IPS-11a (cell line): ENCODE results near the gene RPL37A.
A peak's percentile ranks its signal among the peaks of the same experiment; 100 is the strongest.

Experiments
- H3K4me3 ChIP-seq: one replicate; pipeline ENCODE4 v1.5.1; 2013; ENCODE audit warnings: low read depth, low read length, control low read depth

Gene RPL37A

GRCh38 chr2:216486708-216487107 is 11.9 kb upstream of the RPL37A start:
- H3K4me3 ChIP-seq: no peak overlapping the region

- H3K4me3 ChIP-seq: no peak overlapping the region
Observed at GRCh38 chr2:216490061-216490460, 8.6 kb upstream of the RPL37A start.

DNA sequence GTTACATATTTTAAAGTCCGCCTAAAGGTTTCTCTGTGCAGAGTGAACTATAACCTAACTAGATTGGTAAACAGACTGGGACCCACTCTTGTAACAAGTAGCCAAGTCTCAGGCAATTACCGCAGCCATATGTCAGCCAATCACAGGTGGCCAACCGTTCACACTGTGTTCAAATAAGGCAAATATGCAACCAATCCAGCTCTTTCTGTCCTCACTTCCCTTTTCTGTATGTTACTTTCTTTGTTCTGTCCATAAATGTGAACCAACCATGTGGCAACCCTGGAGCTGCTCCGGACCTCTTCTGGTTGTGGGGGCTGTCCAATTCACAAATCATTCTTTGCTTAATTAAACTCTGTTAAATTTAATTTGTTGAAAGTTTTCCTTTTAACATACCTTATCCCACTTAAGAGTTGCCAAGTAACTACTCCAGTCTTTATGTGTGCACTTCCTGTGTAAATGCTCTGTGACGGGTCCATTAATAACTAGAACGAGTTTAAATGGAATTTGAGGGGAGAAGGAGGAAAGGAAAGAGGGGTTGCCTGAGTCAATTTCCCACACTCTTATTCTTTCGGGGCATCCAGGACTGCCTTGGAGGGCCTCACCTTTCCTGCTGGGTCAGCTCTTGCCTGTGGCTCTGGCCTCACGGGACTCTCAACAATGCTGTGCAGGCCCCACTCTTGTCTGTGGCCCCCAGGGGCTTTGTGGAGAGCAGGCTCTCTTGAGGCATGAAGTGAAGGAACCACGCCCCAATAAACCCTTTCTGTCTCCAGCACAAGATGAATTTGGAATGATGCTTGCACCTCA is 6.6 kb upstream of the RPL37A start:
- no peak overlapping the region for H3K4me3 ChIP-seq

- no peak overlapping the region for H3K4me3 ChIP-seq
Observed at GRCh38 chr2:216492597-216493333, 5.9 kb upstream of the RPL37A start.

DNA sequence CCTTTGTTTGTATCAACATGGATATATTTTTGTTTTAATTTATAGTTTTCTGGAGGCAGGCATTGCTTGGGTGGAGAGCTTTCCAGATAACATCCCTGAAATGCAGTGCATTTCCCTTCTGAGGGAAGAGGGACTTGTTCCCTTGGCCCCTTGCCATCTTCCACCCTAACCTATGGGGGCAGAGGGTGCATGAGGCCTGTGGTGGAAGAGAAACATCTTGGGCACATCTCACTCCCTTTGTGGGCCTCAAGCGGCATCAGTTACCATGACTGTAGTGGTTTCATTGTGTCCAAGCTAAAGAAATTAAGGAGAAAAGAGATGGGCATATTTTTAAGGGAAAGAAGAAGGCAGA is 5.3 kb upstream of the RPL37A start:
- no peak overlapping the region for H3K4me3 ChIP-seq

DNA sequence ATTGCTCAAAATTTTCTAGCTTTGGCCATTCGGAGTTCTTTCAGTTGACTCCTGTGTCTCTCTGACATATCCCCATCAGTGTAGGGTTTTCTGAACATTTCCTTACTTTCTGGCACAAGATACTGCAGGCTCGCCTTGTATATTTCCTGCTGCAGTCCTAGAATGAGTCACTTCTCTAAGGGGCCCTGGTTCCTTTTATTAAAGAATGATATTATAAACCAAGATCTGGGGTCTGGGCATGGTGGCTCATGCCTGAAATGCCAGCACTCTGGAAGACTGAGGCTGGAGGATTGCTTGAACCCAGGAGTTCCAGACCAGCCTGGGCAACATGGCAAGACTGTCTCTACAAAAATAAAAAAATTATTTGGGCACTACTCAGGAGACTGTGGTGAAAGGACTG is 3.0 kb upstream of the RPL37A start:
- no peak overlapping the region for H3K4me3 ChIP-seq

DNA sequence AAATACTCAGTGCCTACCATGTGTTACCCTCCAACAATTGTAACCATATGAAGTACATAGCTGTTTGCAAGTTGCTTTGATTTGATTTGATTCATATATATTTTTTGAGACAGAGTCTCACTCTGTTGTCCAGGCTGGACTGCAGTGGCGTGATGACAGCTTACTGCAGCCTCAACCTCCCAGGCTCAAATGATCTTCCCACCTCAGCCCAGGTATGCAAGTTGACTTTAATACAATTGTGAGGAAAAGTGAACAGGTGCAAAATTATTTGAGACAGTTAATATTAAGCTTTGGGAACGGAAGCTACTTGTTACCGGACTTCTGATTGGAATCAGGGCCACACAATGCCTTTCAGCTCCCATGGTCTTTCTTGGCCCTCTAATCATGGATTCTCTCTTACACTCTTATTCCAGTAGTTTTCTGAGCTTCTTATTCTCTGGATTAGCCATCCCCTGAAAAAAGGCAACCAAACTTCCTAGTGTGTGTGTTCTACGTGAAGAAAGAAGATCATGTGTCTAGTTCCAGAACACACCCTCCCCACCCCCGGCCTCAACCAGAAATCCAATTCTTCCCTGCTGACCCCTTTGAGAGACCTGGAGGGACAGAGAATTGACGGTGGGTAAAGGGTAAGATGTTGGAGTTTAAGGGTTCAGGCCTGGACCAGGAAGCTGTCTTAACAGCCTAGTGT is 1.1 kb upstream of the RPL37A start:
- peak overlapping the region; percentile 97 for H3K4me3 ChIP-seq

DNA sequence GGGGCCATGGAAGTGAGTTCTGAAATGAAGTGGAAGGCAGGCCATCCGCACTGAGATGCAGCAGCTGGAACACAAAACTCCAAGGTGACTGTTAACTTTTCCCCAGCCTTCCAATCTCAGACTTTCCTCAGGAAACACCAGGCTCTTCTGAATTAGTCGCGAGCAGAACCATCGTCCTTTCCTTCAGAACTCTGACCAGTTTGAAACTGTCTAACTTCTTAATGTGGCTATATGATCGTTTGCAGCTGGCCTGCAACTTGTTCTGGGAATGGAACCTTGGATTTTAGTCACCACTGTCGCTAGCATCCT is 620 bp upstream of the RPL37A start:
- H3K4me3 ChIP-seq: peak overlapping the region; percentile 97

GRCh38 chr2:216499641-216500218 is 1.1 kb downstream of the RPL37A start:
- peak overlapping the region; percentile 97 for H3K4me3 ChIP-seq

DNA sequence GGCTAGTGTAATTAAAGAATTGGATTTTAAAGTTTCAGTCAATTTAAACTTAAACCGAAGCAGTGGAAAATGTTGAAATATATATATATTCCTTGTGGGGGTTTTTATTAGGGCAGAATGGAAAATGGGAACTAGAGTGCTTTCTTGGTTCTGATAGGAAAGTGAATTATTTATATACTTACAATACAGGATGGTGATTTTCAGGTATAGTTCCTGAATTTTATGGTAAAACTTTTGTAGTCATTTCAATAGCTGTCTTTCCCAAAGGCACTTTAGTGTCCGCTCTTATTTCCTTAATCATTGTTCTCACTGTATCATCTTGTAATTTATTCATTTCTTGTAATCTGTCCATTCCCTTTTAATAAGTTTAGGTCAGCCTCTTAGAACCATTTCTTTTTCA is 1.9 kb downstream of the RPL37A start:
- H3K4me3 ChIP-seq: peak overlapping the region; percentile 97

- no peak overlapping the region for H3K4me3 ChIP-seq
Observed at GRCh38 chr2:216501854-216502253, 3.2 kb downstream of the RPL37A start.

DNA sequence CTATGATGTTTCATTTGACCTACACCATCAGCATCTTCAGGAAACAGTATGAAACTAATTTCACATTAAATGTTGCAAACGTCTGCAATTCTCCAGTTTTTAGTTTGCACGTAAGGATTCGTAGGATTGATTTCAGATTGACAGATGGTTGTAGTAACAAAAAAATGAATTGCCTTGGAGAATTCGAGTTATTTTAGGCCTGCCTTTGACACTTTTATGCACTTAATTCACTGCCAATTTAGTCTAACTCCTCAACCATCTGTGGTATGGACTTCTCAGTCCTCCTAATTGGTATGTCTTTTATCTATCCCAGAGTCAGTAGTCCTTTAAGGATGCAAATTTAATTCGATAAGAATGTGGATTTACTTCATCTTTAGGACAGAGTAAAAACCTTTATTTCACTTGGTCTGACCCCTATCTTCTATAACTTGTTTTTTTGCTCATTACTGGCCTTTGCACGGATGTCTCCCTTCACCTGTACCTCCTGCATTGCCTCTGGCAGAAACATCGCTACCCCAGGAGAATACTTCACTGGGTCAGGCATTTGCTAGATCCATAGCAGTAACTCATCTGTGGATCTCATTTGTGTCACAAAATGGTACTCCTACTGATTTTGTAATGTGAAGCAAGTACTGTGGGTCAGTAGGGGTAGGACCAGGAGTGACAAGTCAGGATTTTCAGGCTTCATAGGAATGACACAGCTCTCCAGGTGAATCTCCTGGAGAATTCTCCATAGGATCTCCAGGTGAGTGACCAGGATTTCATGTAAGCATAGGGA is 3.9 kb downstream of the RPL37A start:
- no peak overlapping the region for H3K4me3 ChIP-seq

DNA sequence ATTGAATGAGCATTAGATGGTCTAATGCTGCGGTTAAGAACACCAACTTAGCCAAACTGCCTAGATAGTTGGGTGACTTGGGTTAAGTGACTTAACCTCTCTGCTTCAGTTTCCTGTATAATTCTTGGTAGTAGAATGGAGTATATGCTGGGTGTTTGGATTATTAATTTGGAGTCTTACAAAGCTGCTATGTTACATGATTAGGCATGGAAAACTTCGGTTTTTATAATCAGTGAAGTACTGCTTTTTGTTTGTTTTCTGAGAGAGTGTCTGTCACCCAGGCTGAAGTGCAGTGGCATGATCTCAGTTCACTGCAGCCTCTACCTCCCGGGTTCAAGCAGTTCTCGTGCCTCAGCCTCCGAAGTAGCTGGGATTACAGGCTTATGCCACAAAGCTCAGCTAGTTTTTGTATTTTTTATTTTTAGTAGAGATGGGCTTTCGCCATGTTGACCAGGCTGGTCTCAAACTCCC is 4.5 kb downstream of the RPL37A start:
- H3K4me3 ChIP-seq: no peak overlapping the region

- no peak overlapping the region for H3K4me3 ChIP-seq
Observed at GRCh38 chr2:216503697-216504375, 5.2 kb downstream of the RPL37A start.

DNA sequence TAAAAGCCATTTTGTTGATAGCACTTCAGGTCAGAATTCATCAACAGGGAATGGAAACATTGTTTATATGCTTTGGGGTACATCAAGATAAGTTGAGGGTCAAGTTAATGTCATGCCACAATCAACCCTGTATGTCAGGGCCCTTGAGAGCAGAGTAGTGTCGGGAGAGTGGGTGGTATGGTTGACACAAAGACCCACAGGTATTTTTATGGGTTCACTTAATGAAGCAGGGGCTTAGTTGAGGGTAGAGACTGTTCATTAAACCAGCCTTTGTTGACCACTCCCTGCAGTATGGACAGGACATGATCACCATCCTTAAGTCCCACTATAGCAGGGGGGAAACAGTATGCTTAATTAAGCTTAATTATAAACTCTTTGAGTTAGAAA is 5.7 kb downstream of the RPL37A start:
- H3K4me3 ChIP-seq: no peak overlapping the region

DNA sequence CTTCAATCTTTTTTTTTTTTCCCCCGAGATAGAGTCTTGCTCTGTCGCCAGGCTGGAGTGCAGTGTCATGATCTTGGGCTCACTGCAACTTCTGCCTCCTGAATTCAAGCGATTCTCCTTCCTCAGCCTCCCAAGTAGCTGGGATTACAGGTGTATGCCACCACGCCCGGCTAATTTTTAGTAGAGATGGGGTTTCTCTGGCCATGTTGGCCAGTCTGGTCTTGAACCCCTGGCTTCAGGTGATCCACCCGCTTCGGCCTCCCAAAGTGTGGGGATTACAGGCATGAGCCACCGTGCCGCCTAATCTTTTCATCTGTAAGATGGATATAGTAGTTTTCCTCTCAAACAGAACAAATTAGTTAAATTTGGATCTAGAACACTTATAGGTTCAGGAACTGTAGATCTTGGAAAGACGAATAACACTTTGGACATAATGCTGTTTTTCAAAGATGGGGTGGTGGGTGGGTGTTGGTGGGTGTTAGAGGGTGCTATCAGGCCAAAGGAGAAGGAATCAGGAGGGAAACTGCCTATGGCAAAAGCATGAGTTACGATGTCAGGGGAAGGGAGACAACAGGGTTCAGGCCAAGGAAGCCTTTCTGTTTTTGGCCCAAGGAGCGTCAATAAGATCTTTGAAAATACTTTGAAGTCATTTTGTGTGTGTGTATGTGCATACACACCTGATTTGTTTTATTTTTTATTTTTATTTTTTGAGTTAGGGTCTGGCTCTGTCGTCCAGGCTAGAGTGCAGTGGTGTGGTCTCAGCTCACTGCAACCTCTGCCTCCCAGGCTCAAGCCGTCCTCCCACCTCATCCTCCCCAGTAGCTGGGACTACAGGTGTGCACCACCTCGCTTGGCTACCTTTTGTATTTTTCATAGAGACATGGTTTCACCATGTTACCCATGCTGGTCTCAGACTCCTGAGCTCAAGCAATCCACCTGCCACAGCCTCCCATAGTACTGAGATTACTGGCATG is 6.8 kb downstream of the RPL37A start:
- H3K4me3 ChIP-seq: no peak overlapping the region

GRCh38 chr2:216507220-216508160 is 8.8 kb downstream of the RPL37A start:
- no peak overlapping the region for H3K4me3 ChIP-seq

GRCh38 chr2:216508229-216508628 is 9.6 kb downstream of the RPL37A start:
- no peak overlapping the region for H3K4me3 ChIP-seq
